Left ventricle myocardium superior (tissue), 1 donor: ENCODE measurements around the gene UQCR10. TPM values are rescaled to one million over a fixed set of nuclear protein-coding genes. Genes with fewer than 3 reads are reported as not detected.

ENCODE experiments used
- ATAC-seq: fragments of 200-7000 bp; cut with Tn5 transposase; one replicate; pipeline ENCODE4 v1.9.1; 2020; ENCODE audit warnings: mild to moderate bottlenecking, moderate library complexity
- DNase-seq: peaks from one replicate; pipeline ENCODE4 v3.0.0-alpha.2; 2020
- intact Hi-C: fragments of 100-400 bp; cut with micrococcal nuclease; formaldehyde crosslinking; loops from one replicate; pipeline ENCODE4 v1.11.0; 2022
- total RNA-seq: library from RNA; stranded (reverse); fragmentation: NEBNext Ultra II Directional; extraction: Animal tissue kit (Norgen Biotek cat#: 25700); gene quantifications from one replicate; pipeline ENCODE4 v1.2.1, GENCODE V29; 2021
- donor health status: DM: no; HTN: yes; CAD: no; lungs with severe emphysema.

The UQCR10 gene
- total RNA-seq, 1 donor from 2014 or later = 402 TPM

DNA sequence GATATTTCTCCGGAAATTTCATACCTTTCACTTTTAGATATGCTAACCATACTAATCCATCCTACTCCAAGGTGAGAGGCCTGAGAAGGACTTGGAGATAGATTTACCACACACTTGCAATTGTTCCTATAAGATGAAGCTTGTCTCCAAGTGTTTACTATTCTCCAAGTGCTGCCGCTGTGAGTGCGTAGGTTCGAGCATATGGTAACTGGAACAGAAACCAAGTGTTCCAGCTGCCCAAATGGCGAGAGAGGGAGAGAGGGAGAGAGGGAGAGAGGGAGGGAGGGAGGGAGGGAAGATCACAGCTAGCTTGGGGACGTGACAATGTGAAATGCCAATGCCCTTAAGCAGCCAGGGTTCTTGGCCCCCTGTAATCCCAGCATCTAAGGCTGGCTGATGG is 49.4 kb downstream of the UQCR10 start:
- DNase-seq (no peak), ATAC-seq (peak; percentile 3)
- intact Hi-C loops = no loop called here

DNA sequence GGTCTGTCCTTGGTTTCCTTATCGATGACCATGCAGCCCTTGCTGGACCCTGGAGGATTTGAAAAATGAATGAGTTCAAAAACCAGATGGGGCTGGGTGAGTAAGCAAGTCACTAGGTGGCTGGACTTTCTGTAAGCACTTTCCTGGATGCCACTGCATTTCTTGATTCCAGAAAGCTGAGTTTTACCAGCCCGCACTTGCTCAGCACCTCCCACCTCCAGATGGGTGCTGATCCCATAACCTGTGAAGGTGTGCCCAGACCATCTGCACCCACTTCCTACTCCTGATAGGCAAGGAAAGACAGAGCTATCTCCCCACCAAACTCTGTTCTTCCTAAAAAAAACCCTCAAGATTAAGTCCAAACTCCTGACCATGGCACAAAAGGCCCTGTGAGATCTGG is 49.8 kb downstream of the UQCR10 start:
- ATAC-seq = no peak
- intact Hi-C loops = no loop called here
- DNase-seq = no peak

DNA sequence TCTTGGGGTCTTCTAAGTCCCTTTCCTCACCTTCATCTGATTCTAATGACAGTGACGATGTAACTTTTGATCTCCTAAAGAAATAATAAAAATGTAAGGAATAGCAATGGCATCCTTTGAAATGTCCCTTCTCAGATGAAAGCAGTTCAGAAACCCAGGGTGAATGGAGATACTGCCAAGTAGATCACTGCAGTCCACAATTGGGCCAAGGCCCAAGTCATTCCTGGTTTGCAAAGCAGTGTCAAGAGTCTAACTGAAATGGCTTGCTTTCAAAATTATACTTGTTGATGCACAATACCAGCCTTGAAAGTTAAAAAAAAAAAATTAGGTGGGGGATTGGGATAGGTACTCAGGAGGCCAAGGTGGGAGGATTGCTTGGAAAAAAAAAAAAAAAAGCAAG is 50.6 kb downstream of the UQCR10 start:
- ATAC-seq = no peak
- DNase-seq = no peak
- intact Hi-C loops = no loop called here

DNA sequence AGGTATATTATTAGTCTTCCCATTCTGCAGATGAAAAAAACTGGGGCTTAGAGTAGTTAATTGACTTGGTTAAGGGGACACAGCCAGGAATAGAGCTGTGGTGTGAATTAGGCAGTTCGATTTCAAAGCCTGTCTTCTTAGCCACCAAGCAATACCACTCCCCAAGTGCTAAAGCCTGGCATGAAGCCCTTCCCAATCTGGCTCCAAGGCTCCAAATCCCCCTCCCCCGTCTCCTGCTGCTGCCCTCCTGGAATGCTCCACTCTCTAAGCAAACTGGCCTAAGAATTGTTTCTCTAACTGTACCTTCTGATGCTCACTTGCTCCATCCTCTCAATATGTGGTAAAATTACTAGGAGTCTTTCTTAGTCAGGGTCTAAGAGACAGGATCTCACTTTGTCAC is 52.3 kb downstream of the UQCR10 start:
- DNase-seq (no peak), ATAC-seq (no peak)
- intact Hi-C loops = no loop called here

Other genes starting within 250 kb of the UQCR10 start
- gene THOC5, start 213.6 kb upstream of the UQCR10 start, total RNA-seq = 41.5 TPM
- gene NIPSNAP1, start 186.3 kb upstream of the UQCR10 start, total RNA-seq = 18.3 TPM
- gene NF2, start 163.7 kb upstream of the UQCR10 start, total RNA-seq = 53.8 TPM
- gene CABP7, start 47.4 kb upstream of the UQCR10 start, total RNA-seq = not detected
- gene ZMAT5, start 362 bp upstream of the UQCR10 start, total RNA-seq = 21.6 TPM
- gene ASCC2, start 70.9 kb downstream of the UQCR10 start, total RNA-seq = 31.5 TPM
- gene MTMR3, start 115.8 kb downstream of the UQCR10 start, total RNA-seq = 23.6 TPM